Mammary epithelial cell (primary cell): ENCODE data around the gene CCSAP.

Experiments used
- CTCF ChIP-seq, 2 donors: IDR thresholded peaks in 1 of 2; conservative IDR thresholded peaks in 1 of 2; 2 replicates each; pipeline ENCODE4 v1.5.1; 2011 to 2012; ENCODE audit warnings: inconsistent platforms in 2 of 2, low read length in 2 of 2, mild to moderate bottlenecking in 2 of 2, control low read depth in 1 of 2, low read depth in 1 of 2; ENCODE audit not compliant: insufficient read depth in 1 of 2; ENCODE audit errors: extremely low read depth in 1 of 2
- EZH2 ChIP-seq: IDR thresholded peaks from 2 replicates; pipeline ENCODE4 v1.6.1; 2012; ENCODE audit warnings: low read length, inconsistent platforms, borderline replicate concordance

- no peak for TF ChIP-seq CTCF (conservative IDR thresholded peaks at IDR 0.05 in 1 of 2, IDR thresholded peaks at IDR 0.05 in 1 of 2; ENCODE audit: extremely low read depth in 1 of 2, insufficient read depth in 1 of 2, low read depth in 1 of 2, low read length in 2 of 2)
- TF ChIP-seq EZH2: no peak
These were observed 40.1 kb downstream of the CCSAP start for GRCh38 chr1:229302740-229303139.
